ENCODE data around the gene LRPAP1.

- TF ChIP-seq, protein P1, sequence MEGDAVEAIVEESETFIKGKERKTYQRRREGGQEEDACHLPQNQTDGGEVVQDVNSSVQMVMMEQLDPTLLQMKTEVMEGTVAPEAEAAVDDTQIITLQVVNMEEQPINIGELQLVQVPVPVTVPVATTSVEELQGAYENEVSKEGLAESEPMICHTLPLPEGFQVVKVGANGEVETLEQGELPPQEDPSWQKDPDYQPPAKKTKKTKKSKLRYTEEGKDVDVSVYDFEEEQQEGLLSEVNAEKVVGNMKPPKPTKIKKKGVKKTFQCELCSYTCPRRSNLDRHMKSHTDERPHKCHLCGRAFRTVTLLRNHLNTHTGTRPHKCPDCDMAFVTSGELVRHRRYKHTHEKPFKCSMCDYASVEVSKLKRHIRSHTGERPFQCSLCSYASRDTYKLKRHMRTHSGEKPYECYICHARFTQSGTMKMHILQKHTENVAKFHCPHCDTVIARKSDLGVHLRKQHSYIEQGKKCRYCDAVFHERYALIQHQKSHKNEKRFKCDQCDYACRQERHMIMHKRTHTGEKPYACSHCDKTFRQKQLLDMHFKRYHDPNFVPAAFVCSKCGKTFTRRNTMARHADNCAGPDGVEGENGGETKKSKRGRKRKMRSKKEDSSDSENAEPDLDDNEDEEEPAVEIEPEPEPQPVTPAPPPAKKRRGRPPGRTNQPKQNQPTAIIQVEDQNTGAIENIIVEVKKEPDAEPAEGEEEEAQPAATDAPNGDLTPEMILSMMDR (IDR thresholded peaks at IDR 0.05), result no peak
- TF ChIP-seq POLR2A (IDR thresholded peaks at IDR 0.05), result no peak
Measured at GRCh38 chr4:3473181-3473950, 58.9 kb downstream of the LRPAP1 start.

Measured in prostate gland (tissue), 2 donors.